ENCODE data around the gene NF1.
"Not testable (repeated sequence)": the region's sequence is repeated elsewhere in the genome, so short reads cannot be mapped to it uniquely, and the experiment has no call there.

The NF1 gene

DNA sequence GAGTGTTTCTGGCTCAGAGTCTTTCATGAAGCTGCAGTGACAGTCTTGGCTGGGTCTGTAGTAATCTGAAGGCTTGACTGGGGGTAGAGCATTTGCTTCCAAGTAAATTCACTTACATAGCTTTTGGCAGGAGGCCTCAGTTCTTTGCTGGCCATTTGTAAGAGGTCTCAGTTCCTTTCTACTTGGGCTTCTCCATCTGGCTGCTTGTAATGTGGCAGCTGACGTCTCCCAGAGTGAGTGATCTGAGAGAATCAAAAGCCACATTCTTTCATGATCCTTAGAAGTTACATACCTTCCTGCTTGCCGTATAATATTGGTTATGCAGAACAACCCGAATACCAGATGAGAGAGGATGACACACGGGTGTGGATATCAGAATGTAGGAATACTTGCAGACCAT, 39.8 kb downstream of the NF1 start:
- no peak for DNase-seq

DNA sequence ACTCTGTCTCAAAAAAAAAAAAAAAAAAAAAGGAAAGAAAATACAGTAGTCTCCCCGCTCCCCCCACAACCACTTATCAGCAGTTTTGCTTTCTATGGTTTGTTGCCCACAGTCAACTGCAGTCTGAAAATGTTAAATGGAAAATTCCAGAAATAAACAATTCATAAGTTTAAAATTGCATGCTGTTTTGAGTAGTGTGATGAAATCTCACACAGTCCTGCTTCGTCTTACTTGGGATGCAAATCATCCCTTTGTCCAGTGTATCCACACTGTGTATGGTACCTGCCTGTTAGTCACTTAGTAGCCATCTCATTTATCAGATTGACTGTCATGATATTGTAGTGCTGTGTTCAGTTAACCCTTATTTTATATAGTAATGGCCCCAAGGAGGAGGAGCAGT, 41.5 kb downstream of the NF1 start:
- peak; percentile 39 for DNase-seq

DNA sequence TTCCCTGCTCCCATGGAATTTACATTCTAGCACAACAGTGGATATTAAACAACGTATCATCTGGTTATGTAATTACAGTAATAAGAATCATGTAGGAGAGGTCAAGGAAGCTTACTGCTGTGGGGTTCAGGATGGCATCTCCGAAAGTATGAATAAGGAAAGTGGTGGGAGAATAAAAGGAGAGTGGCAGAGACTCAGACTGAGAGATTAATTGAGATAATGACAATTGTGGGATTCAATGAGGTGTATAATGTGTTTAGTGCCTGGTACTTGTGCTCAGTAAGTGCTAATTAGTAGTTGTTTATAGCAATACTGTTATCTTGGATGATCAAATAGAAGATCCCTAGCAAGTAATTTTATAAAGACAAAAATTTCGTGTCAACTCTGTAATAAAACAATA, 45.3 kb downstream of the NF1 start:
- DNase-seq, result no peak

DNA sequence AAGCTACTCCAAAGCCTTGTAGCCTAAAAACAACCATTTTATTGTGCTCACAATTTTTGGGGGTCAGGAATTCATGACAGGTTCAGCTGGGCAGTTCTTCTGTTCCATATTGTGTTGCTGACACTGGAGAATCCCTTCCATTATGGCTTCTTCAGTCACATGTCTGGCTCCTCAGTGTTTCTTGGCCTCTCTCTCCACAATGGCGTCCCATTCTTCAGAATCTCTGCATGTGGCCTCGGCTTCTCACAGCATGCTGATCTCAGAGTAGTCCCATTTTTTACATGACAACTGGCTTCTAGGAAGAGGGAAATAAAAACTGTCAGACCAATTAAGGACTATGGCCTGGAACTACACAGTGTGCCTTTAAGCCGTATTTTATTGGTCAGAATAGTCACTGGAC, 49.7 kb downstream of the NF1 start:
- DNase-seq, result no peak

DNA sequence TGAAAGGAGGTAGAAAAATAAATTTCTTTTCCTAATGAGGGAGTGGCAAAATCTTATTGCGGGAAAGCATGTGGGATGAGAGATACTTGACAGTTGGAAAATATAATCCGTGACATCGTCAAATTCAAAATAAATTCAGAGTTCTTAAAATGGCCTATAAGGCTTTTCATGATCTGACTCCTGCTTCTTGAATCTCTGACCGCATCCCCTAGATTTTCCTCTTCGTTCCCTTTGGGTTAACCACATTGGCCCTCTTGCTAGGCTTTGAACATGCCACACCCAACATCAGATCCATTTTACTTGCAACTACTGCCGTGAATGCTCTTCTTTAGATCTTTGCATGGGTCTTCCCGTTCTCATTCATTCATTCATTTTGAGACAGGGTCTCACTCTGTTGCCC, 50.1 kb downstream of the NF1 start:
- no peak for DNase-seq

GRCh38 chr17:31147507-31148202, 52.9 kb downstream of the NF1 start:
- no peak for DNase-seq

DNA sequence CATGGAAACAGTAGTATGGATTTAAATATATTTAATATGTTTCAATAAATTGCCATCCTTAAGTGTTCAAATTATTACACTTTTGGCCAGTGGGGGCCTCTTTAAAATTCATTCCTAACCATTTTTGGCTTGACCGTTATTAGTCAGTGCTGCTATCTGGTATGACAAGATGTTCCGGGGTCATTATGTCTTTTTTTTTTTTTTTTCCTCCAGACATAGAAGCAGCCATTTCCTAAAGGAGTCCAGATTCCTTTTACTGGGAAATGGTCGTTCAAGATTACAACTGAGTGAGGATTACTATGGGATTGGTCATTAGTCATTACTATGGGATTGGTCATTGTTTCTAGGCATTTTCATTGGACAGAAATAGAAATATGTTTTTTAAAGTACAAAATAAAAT, 53.4 kb downstream of the NF1 start:
- DNase-seq, result peak; percentile 49

GRCh38 chr17:31152271-31152670, 57.5 kb downstream of the NF1 start:
- no peak for DNase-seq

DNA sequence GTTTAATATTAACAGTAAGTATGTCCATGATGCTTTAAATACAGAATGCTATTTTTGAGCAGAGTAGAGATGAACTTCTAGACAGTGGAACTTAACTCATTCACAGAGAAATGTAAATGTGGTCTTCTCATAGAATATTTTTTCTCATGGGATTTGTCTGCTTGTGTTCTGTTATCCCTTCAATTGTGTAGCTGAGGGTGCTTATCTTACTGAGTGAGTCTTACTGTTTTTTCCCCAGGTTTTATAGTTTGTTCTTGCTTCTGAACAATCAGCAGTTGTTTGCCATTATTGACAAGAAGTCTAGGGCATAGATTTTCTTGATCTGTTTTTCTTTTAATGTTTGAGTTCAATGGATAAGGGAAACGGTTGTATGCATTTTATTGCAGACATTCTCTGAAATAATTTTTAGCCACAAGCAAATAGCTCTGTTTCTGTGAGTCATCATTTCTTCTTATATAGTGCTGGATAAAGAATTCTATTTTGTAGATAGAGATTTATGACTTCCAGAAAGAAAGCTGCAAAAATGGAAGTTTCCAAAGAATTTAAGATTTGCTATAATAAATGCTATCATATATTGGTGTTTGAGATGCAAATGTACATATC, 60.5 kb downstream of the NF1 start:
- no peak for DNase-seq

DNA sequence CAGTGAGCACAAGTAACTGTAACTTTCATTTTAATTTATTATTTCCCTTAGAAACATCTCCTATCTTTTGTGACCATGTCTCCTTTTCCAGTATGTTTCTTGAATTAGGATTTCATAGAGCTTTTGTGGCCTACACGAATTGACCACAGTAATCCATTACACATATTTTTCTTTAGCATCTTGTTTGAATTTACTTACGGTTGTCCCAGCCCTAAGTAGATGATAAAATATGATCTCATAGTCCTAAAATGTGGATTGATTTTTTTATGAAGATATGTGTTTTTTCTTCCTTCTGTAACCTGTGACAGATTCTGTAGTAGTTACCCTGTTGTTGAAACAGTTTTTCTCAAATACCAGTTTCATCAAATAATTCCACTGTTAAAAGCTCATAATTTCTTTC, 61.5 kb downstream of the NF1 start:
- DNase-seq, result no peak

GRCh38 chr17:31156864-31157263, 62.1 kb downstream of the NF1 start:
- not testable (repeated sequence) for DNase-seq

- no peak for DNase-seq
Measured at GRCh38 chr17:31158746-31159377, 64.1 kb downstream of the NF1 start.

- DNase-seq, result no peak
Measured at GRCh38 chr17:31163091-31163781, 68.5 kb downstream of the NF1 start.

- no peak for DNase-seq
Measured at GRCh38 chr17:31167111-31167510, 72.3 kb downstream of the NF1 start.

DNA sequence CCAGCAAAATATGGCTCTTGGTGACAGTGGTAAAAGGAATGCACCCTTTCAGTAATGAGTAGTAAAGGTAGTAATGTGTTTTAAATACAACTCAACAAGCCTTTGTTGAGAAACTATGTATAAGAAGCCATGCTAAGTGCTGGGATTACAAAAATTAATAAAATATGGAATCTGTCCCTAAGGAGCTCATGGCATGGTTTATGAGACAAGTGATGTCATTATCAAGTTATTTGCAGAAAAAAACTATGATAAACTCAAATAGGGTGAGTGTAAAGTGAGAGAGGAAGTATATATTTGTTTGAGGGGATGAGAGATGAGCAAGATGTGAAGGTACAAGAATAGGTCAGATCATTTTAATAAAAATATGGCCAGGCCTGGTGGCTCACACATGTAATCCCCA, 76.9 kb downstream of the NF1 start:
- DNase-seq, result no peak

DNA sequence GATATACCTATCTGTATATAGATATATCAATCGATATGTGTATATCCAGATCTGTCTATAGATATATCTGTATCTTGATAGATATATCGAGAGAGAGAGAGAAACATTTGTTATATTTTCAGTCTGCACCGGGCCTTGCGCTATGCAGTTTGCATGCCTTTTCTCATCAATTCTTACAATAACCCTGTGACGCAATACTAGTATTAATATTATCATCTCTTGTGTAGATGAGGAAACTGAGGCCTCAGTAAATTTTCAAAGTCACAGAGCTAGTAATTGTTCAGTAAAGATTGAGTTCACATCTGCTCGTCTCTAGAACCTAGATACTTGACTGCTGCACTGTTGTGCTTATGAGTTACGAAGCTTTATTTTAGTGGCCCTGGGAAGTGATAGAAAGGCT, 77.6 kb downstream of the NF1 start:
- no peak for DNase-seq

- DNase-seq, result no peak
Measured at GRCh38 chr17:31174215-31174614, 79.4 kb downstream of the NF1 start.

GRCh38 chr17:31175237-31175636, 80.5 kb downstream of the NF1 start:
- DNase-seq, result no peak

DNA sequence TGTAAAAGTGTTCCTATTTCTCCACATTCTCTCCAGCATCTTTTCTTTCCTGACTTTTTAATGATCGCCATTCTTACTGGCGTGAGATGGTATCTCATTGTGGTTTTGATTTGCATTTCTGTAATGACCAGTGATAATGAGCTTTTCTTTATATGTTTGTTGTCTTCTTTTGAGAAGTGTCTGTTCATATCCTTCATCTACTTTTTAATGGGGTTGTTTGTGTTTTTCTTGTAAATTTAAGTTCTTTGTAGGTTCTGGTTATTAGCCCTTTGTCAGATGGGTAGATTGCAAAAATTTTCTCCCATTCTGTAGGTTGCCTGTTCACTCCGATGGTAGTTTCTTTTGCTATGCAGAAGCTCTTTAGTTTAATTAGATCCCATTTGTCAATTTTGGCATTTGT, 81.4 kb downstream of the NF1 start:
- DNase-seq, result not testable (repeated sequence)

DNA sequence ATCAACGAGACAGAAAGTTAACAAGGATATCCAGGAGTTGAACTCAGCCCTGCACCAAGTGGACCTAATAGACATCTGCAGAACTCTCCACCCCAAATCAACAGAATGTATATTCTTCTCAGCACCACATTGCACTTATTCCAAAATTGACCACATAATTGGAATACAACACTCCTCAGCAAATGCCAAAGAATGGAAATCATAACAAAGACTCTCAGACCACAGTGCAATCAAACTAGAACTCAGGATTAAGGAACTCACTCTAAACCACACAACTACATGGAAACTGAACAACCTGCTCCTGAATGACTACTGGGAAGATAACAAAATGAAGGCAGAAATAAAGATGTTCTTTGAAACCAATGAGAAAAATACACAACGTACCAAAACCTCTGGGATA, 84.2 kb downstream of the NF1 start:
- not testable (repeated sequence) for DNase-seq

DNA sequence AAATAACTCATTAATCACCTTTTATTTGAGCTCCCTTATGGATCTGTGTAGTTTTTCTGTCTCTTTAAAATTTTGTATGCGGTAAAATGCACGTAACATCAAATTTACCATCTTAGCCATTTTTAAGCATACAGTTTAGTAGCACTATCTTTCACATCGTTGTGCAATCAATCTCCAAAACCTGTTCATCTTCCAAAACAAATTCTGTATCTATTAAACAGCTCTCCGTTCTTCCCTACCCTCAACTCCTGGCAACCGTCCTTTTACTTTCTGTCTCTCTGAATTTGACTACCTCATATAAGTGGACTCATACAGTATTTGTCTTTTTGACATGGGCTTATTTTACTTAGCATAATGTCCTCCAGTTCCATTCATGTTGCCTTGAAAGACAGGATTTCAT, 100.5 kb downstream of the NF1 start:
- DNase-seq, result no peak

GRCh38 chr17:31198026-31198425, 103.2 kb downstream of the NF1 start:
- DNase-seq, result no peak

GRCh38 chr17:31198666-31199065, 103.9 kb downstream of the NF1 start:
- DNase-seq, result not testable (repeated sequence)

DNA sequence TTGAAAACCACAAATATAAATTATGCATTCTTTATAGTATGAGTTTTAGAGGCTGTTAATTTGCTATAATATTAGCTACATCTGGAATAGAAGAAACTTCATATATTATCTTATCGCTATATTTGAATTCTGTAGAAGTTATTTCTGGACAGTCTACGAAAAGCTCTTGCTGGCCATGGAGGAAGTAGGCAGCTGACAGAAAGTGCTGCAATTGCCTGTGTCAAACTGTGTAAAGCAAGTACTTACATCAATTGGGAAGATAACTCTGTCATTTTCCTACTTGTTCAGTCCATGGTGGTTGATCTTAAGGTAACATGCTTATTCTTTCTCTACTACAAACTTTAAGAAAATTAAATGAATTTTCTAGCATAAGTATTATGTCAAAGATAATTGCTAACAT, 105.5 kb downstream of the NF1 start:
- DNase-seq, result no peak

Data from NCI-H226 (cell line).